ES-I3 (cell line): ENCODE data around the gene INTS6.

Experiments used
- H3K36me3 ChIP-seq: 2 replicates; pipeline ENCODE4 v1.6.1; 2013; ENCODE audit warnings: mild to moderate bottlenecking, low read length, control low read depth, moderate library complexity; ENCODE audit not compliant: insufficient read depth
- H3K4me1 ChIP-seq: 2 replicates; pipeline ENCODE4 v1.6.1; 2013; ENCODE audit warnings: mild to moderate bottlenecking, control low read depth, low read length; ENCODE audit not compliant: insufficient read depth
- H3K9ac ChIP-seq: 2 replicates; pipeline ENCODE4 v1.6.1; 2013; ENCODE audit warnings: low read depth, mild to moderate bottlenecking, low read length, moderate library complexity
- H3K9me3 ChIP-seq: 2 replicates; pipeline ENCODE4 v1.6.1; 2013; ENCODE audit warnings: mild to moderate bottlenecking, low read length, moderate library complexity; ENCODE audit not compliant: control insufficient read depth, insufficient read depth

The INTS6 gene

DNA sequence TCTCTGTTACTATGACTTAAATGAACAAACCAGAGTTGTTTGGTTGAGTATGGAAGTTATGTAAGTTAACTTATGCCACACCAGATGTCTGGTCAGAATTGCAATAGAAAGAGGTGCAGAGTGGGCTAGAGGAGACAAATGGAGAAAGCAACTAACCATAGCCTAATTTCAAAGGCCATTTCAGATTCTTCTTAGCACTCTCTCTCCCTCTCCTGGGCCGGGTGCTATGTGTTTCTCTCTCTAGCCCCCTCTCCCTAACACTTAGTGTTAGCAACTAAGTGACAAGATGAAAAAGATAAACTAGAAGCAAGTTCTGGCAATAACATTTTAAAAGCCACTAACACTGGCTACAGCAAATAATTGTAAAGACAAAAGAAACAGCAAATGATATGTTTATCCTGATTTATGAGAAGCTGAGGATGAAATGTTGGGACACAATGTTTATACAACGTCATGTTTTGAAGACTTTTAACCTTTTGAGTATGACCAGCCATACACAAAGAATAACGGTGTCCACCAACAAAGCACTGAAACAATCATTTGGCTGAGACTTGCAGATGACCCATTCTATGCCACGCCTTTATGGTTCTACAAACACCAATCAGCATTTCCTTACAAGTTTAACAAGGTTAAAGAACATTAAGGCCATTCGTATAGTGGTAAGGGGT, 94.8 kb downstream of the INTS6 start:
- Histone ChIP-seq H3K36me3 (no peaks in the 10 kb centered on the region; the same call in 1 of the 2 replicates), H3K9me3 (no peaks in the 10 kb centered on the region), H3K9ac (no peak overlapping the region), H3K4me1 (no peaks in the 10 kb centered on the region)

- Histone ChIP-seq H3K9me3 (no peaks in the 10 kb centered on the region), H3K36me3 (no peaks in the 10 kb centered on the region; the same call in 1 of the 2 replicates), H3K9ac (no peak overlapping the region), H3K4me1 (no peaks in the 10 kb centered on the region)
These were observed 97.6 kb downstream of the INTS6 start for GRCh38 chr13:51355217-51355616.

DNA sequence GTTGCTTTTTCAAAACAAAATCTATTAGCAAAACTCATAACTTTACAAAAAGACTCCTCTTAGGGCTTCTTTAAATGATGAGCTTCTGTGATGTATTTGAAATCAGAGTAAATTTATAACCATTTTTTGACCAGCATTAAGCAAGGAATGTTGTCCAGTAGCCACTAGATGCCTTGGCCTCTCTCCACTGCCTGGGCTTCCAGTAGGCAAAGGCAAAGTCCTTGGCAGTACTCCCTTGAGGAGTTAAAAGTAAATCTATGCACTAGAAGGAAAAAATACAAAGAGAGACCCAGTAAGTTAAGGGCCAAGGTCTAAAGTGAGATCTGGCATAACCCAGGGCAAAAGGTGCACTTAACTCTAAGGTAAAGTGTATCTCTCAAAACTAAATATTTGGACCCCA, 103.8 kb downstream of the INTS6 start:
- peaks cover 9% of the 10 kb centered on the region for H3K4me1 ChIP-seq
- no peaks in the 10 kb centered on the region for H3K9me3 ChIP-seq
- H3K36me3 ChIP-seq, result no peaks in the 10 kb centered on the region; the same call in 1 of the 2 replicates
- H3K9ac ChIP-seq, result no peak overlapping the region

GRCh38 chr13:51348069-51348967, 104.5 kb downstream of the INTS6 start:
- Histone ChIP-seq H3K9me3 (no peaks in the 10 kb centered on the region), H3K9ac (no peak overlapping the region), H3K36me3 (no peaks in the 10 kb centered on the region; the same call in 1 of the 2 replicates), H3K4me1 (peaks cover 9% of the 10 kb centered on the region)

GRCh38 chr13:51347099-51347498, 105.7 kb downstream of the INTS6 start:
- Histone ChIP-seq H3K9ac (no peak overlapping the region), H3K9me3 (no peaks in the 10 kb centered on the region), H3K36me3 (no peaks in the 10 kb centered on the region), H3K4me1 (peaks cover 9% of the 10 kb centered on the region)

- Histone ChIP-seq H3K9ac (no peak overlapping the region), H3K4me1 (peaks cover 9% of the 10 kb centered on the region), H3K9me3 (no peaks in the 10 kb centered on the region), H3K36me3 (no peaks in the 10 kb centered on the region)
These were observed 106.4 kb downstream of the INTS6 start for GRCh38 chr13:51346397-51346796.

- H3K4me1 ChIP-seq, result peaks cover 9% of the 10 kb centered on the region
- no peaks in the 10 kb centered on the region for H3K9me3 ChIP-seq
- no peak overlapping the region for H3K9ac ChIP-seq
- H3K36me3 ChIP-seq, result no peaks in the 10 kb centered on the region
These were observed 109.4 kb downstream of the INTS6 start for GRCh38 chr13:51343475-51343874.

DNA sequence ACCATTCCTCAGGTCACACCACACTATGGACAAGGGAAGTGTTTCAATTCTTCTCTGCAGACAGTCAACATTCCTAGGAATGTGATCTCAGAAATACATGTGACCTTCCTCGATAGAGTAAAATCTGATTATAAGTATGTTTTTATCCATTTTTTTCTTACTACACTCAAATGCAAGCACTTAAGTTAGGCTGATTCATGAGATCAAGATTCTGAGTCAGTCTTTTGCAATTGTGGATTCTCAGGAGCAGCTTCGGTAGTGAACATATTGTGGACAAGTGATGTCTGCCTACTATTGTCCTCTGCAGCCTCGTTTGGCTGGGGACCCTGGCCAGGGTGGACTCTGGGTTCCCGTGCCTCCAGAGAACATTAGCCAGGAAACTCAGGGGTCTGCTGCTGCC, 110.1 kb downstream of the INTS6 start:
- Histone ChIP-seq H3K9me3 (no peaks in the 10 kb centered on the region), H3K4me1 (peaks cover 9% of the 10 kb centered on the region), H3K9ac (no peak overlapping the region), H3K36me3 (no peaks in the 10 kb centered on the region)

DNA sequence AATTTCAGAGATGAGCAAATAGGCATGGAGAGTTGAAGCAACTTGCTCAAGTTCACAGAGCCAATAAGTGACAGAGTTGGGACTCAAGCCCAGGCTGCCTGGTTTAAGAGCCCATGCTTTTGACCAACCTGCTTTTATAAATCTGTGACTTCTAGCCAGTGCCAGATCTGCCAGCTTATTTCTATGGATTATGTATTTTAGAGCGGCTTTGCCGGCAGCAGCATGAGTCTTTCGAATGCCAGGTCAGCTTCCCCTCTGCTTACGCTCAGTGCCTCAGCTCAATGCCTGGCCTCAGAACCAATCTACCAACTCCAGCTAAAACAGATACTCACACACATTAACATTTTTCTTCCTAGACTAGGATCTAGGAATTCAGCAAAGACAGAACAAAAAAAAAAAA, 111.0 kb downstream of the INTS6 start:
- Histone ChIP-seq H3K4me1 (peaks cover 4% of the 10 kb centered on the region), H3K9ac (no peak overlapping the region), H3K36me3 (no peaks in the 10 kb centered on the region), H3K9me3 (no peaks in the 10 kb centered on the region)

GRCh38 chr13:51341232-51341631, 111.6 kb downstream of the INTS6 start:
- Histone ChIP-seq H3K9me3 (no peaks in the 10 kb centered on the region), H3K9ac (no peak overlapping the region), H3K4me1 (peaks cover 3% of the 10 kb centered on the region; the same call in 1 of the 2 replicates), H3K36me3 (no peaks in the 10 kb centered on the region)

GRCh38 chr13:51339952-51340732, 112.7 kb downstream of the INTS6 start:
- Histone ChIP-seq H3K4me1 (no peaks in the 10 kb centered on the region), H3K9me3 (no peaks in the 10 kb centered on the region)

DNA sequence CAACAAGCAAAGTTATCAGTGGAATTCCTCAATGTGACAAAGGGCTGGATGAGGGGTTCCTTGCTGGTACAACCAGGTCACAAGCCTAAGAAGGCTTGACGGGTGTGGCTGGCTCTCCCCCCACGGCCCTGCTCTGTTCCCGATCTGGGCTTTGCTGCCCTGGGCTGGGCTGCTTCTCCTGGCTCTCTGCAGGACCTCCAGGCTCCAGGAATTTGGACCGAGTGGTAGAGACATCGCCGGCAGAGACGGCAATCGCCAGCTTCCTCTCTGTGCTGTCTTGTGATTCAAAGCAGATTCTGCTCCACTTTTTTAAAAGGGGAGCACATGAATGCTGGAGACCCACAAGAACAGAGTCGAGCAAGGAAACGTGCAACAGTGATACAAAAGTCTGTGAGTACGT, 113.5 kb downstream of the INTS6 start, which contains the start of gene SERPINE3:
TSS of gene SERPINE3 (plus strand) at position 338 of the 400 bp plus-strand sequence. CDS start 1,401 bp downstream, outside the sequence.
- H3K36me3 ChIP-seq, result no peaks in the 10 kb centered on the region
- no peak within 1 kb of the TSS for H3K9ac ChIP-seq
- H3K9me3 ChIP-seq, result no peaks in the 10 kb centered on the region
- H3K4me1 ChIP-seq, result no peaks in the 10 kb centered on the region

More at GRCh38 chr13:51339952-51340732, 112.7 kb downstream of the INTS6 start:
- Histone ChIP-seq H3K36me3 (no peaks in the 10 kb centered on the region), H3K9ac (no peak overlapping the region)

- Histone ChIP-seq H3K9ac (no peak overlapping the region), H3K36me3 (no peaks in the 10 kb centered on the region), H3K4me1 (no peaks in the 10 kb centered on the region), H3K9me3 (no peaks in the 10 kb centered on the region)
These were observed 116.1 kb downstream of the INTS6 start for GRCh38 chr13:51336746-51337145.

- H3K4me1 ChIP-seq, result no peaks in the 10 kb centered on the region; the same call in 1 of the 2 replicates
- no peaks in the 10 kb centered on the region for H3K36me3 ChIP-seq
- H3K9me3 ChIP-seq, result no peaks in the 10 kb centered on the region
- H3K9ac ChIP-seq, result no peak overlapping the region
These were observed 119.0 kb downstream of the INTS6 start for GRCh38 chr13:51333826-51334225.
